CD4-positive, alpha-beta T cell treated with Interleukin-17A for 4 hours (primary cell): ENCODE results near the gene KIAA0825.

Source experiments
- DNase-seq: peaks from one replicate; pipeline ENCODE4 v3.0.0-alpha.2; 2020; ENCODE audit warnings: mixed read lengths

KIAA0825 gene

DNA sequence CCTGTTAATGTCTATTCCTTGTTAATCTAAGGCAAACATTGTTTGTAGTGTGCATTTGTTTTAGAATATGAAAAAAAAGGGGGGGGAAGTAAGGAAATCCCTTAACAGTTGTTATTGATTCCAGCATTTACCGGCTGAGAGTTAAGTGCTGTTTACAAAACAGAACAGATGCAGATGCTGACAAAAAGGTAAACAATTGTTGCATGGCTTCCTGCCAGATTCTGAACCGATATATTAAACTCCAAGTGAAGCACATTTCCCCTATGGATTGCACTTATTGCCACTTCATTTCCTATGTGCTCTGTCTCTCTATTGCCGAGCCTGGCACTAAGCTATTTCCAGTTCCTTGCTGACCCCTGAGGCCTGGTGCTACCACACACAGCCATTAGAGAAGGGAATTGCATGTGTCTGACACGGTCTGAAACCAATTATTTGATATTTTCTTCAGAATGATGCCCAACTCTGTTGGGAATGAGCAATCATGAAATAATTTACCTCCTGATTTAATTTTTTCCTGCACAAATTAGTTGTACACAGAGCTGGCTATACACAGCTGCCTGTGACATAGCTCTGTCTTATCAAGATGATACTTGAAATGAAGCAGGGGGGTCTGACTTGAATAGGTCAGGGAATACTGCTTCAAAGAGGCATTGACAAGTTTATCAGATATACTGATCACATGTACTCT, 109.8 kb downstream of the KIAA0825 start:
- no peak for DNase-seq

DNA sequence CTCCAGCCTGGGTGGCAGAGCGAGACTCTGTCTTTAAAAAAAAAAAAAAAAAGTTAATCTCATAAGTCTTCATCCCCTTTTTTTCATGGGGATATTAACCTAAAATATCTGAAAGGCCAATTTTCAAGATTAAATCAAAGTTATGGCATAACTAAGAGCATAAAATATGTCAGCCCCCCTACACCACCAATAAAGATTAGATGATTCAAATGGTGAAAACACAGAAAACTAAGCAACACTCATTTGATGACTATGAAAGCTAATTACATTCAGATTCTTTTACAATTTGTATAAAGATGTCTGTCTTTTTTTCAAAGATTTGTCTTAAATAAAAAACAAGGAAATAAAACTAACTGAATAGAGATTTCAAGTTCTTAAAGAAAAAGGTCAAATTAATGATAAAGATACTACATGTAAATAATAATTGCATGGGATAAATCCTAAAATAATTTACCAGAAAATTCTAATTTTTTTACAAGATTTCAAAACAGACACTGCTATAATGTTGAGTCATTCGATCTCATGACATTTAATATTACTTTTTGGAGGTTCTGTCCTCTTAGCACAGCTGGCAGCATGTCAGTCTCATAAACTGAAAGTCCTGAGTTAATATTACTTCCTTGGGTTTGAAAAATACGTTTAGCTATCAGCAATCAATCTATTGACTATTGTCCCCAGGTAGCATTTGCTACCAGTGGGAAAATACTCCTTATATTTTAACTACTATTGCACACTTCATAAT, 112.9 kb downstream of the KIAA0825 start:
- DNase-seq: no peak

DNA sequence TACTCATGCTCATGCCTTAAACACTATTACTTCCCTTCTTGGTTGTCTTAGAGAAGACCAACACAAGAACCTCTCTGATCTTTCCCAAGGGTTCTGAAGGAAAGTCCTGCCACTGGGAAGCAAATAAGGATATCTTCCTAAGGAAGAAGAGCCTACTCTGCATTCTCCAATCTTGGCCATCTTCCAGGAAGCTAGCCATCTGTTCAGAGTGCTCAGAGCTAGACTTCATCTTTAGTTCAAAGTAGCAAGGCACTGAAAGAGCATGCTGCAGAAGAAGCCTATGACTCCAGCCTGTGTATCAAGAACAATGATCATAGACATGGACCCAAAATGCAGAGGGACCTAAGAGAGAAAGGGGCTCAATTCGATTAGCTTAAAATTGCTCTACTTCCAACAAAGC, 114.7 kb downstream of the KIAA0825 start:
- DNase-seq: no peak

DNA sequence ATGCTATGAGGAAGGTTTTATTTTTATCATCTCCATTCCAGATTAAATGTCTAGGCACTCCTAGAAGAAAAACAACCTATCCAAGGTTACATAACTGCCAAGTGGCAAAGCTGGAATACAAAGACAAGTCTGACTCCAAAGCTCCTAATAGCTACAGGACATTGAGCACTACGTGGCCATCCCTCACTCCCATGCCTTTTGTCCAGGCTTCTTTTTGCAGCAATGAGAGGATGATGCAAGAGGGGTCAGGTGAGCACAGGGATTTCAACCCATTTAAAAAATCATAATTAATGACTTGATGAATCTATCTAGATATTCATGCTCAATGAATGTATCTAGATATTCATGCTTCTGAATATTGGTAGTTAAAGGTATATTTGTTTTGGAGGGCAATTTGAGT, 117.0 kb downstream of the KIAA0825 start:
- DNase-seq: no peak

DNA sequence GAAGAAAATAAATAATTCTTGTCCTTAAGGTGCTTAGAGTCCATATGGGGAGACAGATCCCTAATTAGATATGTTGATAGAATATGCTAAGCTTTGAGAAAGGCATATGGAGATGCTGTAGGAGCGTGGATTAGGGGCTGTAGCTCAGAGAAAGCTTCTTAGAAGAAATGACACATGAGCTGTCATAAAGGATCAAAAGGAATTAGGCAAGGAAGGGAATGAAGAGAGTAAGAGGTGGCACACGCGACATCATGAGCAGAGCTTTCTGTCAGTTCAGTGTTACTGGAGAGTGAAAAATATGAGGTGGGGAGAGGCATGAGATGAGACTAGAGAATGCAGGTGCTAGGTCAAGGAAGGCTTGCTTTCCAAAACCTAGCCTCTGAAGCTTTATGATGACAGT, 118.6 kb downstream of the KIAA0825 start:
- DNase-seq: no peak

DNA sequence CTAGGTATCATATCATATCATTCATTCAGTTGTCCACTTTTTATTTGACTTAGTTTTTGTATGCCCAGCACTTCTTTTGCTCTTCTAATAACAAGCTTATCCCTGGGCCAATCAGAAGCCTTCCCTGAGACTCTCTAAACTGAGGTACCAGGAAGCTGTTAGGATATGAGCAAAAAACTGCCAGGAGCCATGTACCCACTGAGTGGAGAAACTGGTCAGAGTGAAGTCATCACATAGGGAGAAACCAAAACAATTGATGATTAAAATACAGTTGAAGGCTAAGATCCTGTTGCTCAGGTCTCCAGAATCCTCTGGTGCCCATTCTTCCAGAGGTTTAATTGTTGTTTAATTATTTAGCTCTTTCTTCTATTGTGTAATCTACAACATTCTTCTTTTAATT, 120.2 kb downstream of the KIAA0825 start:
- no peak for DNase-seq

DNA sequence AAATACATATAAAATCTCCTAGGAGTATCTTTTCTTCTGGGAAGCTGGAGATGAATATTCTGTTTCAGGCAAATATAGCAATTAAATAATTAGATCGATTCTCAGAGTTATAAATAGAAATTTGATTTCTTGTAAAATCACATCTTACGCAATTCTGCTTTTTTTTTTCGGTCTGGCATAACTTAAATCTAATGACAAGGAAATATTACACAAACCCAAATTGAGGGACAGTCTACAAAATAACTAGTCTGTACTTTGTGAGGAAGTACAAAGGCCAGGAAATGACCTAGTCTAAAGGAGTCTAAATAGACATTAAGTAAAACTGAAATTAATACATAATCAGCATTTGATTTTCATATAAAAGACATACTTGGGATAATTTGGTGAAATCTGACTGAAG, 133.3 kb downstream of the KIAA0825 start:
- DNase-seq: no peak

DNA sequence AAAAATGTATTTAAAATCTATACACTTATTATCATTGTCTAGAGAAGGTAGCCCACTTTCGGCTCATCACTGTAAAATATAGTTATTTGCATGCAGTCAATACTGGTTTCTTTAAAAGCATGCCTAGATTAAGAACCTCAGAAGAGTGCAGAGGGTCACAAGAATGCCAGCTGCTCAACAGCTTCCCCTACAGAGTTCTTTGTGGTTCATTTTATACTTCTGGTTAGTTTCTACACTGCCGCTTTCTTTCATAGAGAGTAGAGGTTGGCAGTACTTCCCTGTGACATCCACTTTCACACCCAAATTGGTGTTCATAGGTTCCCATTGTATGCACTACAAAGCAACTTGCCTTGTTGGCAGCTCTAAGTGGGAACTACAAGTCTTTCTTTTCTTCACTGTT, 137.3 kb downstream of the KIAA0825 start:
- no peak for DNase-seq

DNA sequence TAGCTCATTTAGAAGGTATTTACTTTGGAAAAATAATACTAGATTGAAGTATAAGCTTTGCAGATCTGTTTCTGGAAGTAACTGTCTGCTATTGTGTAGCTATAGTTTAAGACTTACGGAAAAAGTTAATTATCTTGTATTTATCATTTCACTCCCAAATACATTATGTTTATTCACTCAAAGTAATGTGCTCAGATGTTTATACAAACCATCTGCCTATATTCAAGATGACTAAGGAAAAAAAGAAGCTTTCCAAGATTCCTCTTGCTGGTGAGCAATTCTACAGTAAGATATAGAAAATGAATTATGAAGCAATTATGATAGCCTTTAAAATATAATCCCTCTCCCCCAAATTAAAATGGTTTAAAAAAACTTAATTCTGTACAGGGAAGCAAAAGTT, 137.9 kb downstream of the KIAA0825 start:
- no peak for DNase-seq

DNA sequence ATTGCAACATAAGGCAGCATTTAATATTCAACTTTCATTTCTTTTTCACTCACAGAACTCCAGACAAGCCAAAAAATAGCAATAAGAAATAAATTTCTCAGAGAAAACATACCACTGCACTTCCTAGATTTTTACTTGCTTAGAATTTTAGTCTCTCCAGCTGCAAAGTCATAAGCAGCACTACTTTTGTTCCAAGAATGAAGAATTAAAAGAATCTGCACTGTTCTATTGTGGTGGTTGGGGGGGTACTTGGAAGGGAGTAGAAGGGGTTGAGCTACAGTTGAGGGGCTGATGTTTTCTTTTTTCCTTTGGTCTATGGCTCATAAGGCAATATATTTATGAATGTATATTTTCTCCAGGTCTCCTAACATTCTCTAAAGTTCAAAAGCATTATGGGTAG, 144.5 kb downstream of the KIAA0825 start:
- DNase-seq: no peak

DNA sequence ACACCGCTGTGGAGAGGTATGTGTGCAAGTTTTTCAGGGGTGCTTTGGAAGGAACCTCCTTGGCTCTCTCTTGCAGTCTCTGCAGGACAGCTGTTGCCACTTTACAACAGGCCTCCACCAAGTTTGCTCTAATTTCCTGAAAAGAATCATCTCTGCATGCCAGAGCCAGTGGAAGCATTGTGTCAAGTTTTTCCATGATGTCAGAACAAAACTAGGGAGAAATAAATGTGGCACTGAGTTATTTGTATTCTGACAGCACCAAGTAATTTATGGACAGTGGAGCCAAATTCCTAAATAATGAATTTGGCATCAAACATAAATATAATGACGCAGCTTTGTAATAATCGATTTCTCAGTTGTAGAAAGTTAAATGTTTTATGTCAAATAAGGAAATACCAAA, 146.9 kb downstream of the KIAA0825 start:
- no peak for DNase-seq

DNA sequence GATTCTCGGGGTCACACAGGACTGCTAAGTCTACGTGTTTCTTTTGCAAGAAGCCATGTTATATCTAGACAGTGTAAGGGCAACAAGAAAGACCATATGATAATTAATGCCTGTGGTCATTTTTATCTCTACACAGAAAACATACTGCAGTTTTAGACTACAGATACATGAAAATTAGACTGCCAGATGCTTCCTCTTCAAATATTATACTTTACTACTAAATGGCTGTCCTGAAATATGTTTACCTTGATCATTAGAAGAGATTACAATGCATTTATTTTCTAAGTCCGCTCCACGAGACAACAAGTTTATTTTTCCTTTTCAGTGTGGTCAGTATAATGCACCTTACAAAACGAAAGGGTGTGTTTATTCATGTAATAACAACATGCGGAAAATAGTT, 147.6 kb downstream of the KIAA0825 start:
- DNase-seq: no peak

DNA sequence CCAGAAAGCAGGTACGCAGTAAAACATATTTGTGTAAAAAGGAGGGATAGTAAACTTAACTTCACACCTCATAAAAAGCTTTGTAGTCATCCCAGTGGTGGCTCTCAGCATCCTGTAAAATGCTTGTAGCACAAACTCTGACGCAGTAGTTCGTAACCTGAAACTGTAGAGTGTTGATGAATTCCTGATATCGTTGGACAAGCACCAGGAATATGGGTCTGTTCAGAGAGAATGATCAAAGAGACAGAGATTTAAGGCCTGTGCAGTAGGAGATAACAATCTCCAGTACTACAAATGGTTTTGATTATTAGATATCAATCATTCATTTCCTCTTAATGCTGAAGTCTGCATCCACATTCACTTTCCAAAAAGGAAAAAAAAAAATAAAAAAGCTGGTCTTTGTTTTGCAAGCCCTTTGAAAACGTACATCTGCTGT, 148.5 kb downstream of the KIAA0825 start:
- no peak for DNase-seq

DNA sequence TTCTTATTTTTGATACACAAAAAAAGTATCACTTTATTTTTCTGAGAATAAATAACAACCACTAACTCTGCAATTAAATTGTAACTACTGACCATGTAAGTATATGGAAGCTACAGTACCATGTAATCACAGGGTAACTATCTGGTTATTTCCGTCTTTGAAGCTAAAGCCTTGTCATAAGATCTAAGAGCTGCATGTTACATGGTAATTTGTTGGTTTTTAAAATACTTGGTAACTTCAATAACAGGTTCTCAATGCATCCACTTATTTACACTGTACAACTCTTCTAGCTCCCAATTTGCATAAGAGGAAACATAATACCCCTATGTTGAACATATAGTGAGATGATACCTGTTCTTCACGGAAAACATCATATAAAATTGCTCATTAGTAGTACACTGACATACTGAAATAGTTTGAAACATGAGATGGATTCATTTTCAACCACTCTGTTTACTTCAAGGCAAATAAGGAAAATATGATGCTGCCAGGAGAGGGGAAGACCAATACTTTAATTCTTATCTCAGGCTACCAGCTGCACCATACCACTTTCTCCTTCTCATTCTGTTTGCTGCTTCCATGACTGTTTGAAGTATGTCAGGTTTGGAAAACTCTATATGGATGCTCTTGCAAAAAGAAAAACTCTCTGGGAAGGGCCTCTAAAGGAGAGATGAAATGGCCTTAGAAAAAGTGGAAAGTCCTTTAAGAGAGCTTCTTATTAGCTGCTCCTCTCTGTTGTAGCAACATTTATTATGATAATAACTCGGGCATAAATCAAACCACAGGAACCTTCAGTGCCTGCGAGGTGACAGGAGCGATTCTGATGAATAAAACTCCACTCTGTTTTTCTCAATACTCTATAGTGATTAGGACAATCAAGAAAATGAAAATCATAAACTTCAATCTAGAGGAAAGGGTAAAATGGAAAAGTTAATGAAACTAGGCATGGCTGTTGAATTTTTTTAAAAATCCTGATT, 150.2 kb downstream of the KIAA0825 start:
- no peak for DNase-seq

DNA sequence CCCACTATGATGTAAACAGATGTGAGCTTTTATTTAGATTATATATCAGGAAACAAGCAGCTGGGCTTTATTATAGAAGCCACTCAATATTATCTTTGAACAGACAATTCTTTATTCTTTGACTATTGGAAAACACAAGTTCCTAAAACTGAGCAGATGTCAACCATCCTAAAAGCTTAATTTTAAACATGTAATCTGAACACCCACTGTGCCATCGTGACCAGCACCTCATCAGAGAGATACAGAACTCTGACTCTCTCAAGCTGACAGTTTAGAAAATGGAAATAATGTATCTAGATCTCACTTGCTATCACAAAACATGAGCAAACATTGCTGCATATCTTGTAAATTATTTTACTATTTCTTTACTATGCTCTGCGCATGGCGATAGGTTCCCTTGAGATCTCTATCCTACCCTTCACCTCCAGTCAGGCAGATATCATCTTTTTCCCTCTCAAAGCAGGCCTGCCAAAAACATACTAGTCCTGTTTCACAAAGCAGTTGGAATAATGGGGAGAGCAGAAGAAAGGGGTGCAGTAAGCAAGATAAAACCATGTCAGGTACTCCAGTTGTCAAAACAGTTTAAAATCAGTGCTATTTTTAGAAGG, 151.0 kb downstream of the KIAA0825 start:
- no peak for DNase-seq

DNA sequence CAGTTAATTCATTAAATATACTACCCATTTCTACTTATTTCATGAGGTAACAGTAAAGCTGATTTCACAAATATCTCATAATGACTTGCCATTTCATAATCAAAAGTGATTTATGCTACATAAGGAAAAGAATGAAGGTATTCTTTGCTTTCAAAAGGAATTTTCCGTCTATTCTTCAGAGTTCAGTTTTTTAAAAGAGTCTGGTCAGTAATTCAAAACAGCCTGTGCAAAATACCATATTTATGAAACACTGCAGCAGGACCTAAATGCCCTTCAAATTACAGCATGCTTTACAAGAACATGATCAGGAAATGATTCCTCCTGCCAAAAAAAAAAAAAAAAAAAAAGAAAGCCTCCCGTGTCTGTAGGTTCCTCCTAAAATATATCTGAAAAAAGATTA, 154.7 kb downstream of the KIAA0825 start:
- no peak for DNase-seq

DNA sequence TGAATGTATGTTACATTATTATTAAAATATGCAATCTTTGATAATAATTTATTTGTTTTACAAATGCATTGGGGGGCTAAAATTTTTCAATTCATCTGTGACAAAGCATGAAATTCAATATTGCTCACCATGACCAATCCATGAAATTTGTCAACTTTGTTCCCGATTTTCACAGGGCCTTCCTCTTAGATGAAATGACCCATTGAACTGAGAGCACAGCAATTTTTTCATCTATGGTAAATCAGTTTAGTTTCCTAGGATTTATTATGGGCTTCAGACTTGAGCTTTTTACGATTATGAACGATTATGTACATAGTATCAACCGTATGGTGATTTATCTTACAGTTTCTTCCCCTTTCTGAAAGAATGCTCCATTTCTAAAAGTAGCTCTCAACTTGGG, 157.3 kb downstream of the KIAA0825 start:
- no peak for DNase-seq

DNA sequence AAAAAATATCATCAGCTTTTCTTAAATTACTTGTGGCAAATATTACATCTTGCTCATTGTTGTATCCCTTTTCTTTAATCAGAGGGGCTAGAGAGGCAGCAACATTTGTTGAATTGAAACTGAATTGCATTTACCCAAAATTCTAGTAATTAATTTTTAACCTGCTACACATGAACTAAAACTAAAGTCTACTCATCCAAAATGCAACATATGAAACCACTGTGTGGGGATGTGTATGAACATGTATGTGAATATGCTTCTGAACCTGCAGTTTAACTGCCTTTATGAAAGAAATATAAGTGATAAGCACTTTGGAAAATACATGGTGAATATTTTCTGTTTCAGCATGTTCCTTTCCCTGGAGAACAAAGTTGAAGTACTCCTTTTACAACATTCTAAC, 158.5 kb downstream of the KIAA0825 start:
- no peak for DNase-seq

DNA sequence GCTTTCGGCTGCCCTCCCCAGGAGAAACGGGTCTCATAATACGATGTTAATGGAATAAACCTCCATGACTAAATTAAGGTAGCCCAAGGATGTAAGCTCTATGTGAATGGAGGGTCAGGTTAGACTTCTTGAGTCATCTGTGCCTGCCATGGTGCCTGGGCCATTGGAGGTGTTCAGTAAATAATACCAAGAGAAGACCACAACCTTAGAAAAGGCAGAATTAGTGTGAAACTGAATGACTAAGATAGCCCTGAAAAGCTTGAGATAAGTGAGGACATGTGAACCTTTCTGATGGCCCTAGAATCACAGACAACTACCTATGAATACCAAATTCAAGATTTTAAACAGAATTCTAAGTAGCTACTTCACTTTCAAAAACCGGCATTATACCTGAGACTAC, 160.6 kb downstream of the KIAA0825 start:
- no peak for DNase-seq

DNA sequence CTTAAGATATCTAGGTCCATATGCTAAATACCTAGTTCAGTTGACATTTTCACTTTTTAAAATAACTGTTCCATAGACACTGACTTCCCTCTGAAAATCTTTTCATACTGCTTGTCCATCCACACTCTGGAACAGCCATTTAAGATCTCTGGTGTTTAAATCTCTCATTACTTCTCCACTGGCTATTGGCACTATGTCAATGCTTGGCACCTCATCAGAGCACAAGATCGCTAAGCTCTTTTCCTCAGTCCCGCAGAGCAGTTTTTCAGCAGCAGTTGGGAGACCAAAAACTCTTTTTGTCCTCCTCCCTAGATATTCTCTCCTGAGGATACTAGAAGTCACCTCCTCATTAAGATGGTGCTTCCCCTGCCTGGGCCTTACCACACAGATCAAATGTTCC, 172.7 kb downstream of the KIAA0825 start:
- DNase-seq: no peak

DNA sequence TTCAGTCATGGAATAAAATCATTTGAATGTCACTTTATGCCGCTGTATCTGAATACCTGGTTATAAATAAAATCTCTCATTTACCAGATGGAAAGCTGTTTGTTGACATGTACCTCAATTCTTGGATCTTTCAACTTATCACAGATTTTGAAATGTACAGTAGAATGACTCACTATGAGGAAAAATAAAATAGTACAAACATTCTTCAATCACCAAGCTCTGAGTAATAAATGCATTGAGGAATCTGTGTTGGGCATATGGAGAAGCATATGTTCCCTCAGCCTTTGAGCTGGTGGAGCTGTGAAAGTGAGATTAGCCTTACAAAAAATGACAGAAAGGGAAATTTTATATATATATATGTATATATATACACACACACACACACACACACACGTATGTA, 175.4 kb downstream of the KIAA0825 start:
- DNase-seq: no peak

DNA sequence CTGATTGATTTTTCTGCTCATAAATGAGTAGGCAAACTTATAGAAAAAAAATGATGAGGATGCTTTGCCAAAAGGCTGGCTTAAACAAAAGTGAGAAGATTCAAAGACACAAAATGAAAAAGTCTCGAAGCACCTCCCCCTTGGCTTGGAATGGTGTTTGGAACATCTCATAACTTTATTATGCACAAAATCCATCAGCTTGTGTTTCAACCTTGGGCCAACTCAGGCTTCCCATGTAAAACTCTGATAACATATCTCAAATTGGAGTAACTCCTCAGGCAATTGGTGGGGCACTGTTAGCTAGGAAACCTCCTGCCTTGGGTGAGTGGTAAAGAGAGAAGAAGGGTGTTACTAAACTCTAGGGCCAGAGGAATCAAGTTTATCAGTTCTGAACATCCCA, 176.3 kb downstream of the KIAA0825 start:
- no peak for DNase-seq

DNA sequence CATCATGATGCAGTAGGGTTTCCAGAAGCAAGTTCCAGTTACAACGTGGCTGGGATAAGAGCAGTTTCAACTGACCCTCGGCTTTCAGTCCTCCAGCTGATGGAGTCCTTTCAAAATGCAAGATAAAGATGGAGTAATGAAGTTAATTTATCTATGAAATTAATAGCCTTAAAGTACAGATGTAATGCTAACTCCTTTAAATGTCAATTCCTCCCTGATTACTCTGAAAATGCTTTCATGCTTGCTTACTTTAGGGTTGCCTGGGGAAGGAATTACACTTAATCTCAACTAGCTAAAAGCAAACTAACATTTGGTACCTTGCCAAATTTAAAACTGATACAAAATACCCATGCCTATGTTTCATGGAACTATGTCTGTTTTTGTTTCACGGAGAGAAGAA, 178.4 kb downstream of the KIAA0825 start:
- DNase-seq: no peak
